ENCODE data around the gene TRAK1.

The TRAK1 gene

DNA sequence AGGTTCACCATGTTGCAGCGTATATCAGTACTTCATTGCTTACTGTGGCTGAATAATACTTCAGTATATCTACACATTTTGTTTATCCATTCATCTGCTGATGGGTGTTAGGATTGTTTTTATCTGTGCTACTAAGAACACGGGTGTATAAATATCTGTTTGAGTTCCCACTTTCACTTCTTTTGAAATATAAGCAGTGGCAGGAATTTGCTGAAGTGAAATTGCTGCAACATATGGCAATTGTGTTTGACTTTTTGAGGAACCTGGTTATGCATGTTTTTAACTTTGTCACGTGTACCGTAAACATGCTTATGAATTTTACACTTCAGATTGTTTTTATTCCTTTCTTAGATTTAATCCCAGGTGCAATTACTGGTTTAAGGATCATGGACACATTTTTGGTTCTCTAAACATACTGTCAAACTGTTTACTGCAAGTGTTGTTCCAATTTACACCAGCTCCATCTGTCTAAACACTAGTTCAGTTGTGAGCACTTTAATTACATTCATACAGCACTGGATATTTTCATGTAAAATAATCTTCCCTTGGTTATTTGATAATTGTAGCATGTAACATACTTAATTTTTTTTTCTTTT is 23.1 kb downstream of the TRAK1 start:
- H3K9me3 ChIP-seq: no peaks in the 10 kb centered on the region
- H3K4me3 ChIP-seq: no peak overlapping the region
- H3K27me3 ChIP-seq: no peaks in the 10 kb centered on the region
- no peak overlapping the region for H3K27ac ChIP-seq
- intact Hi-C loops (cut with DNase I; ENCODE audit: low total_unique reads): no loop called here
- TF ChIP-seq CTCF (IDR thresholded peaks at IDR 0.05): no peak
- peaks cover 0 to 30% (median 15%) of the 10 kb centered on the region in 4 donors for H3K4me1 ChIP-seq
- no peak for DNase-seq
- H3K36me3 ChIP-seq: peaks cover 0 to 3% (median 0%) of the 10 kb centered on the region in 3 donors

GRCh38 chr3:42115215-42115614 is 24.1 kb downstream of the TRAK1 start:
- intact Hi-C loops (cut with DNase I; ENCODE audit: low total_unique reads): loop anchor here (5.0 kb wide), 1 partner anchor 77 kb away; no protein-coding TSS in a partner anchor
- Histone ChIP-seq H3K9me3 (no peaks in the 10 kb centered on the region), H3K4me1 (peaks cover 0 to 39% (median 20%) of the 10 kb centered on the region in 4 donors), H3K4me3 (no peak overlapping the region), H3K36me3 (peaks cover 0 to 3% (median 0%) of the 10 kb centered on the region in 3 donors), H3K27me3 (no peaks in the 10 kb centered on the region), H3K27ac (no peak overlapping the region)
- DNase-seq: peak in 1 of 2 donors; percentile 57
- no peak for TF ChIP-seq CTCF (IDR thresholded peaks at IDR 0.05)

DNA sequence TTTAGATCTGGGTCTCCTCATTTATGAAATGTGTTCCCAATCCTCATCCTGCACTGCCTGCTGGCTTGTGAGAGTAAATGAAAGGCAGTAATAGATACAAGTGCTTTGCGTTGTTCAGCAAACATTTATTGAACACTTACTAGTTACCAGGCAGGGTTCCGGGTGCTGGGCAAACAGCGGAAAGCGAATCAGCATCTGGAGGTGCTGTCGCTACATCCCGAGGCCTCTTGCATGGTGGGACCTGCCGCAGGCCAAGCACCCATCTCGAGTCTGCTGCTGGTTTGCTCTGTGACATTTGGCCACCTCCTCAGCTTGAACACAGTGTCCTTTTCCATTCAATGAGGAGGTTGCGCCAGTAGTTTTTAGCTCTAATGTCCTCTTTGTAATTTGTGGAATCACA is 24.8 kb downstream of the TRAK1 start:
- H3K36me3 ChIP-seq: peaks cover 0 to 3% (median 0%) of the 10 kb centered on the region in 3 donors
- H3K9me3 ChIP-seq: no peaks in the 10 kb centered on the region
- intact Hi-C loops (cut with DNase I; ENCODE audit: low total_unique reads): loop anchor here (5.0 kb wide), 1 partner anchor 76 kb away; no protein-coding TSS in a partner anchor
- DNase-seq: peak in 1 of 2 donors; percentile 48
- H3K27me3 ChIP-seq: no peaks in the 10 kb centered on the region
- H3K4me3 ChIP-seq: no peak overlapping the region
- no peak for TF ChIP-seq CTCF (IDR thresholded peaks at IDR 0.05)
- peaks cover 0 to 44% (median 23%) of the 10 kb centered on the region in 4 donors for H3K4me1 ChIP-seq
- H3K27ac ChIP-seq: no peak overlapping the region

- Histone ChIP-seq H3K4me1 (peaks cover 0 to 44% (median 23%) of the 10 kb centered on the region in 4 donors), H3K27ac (no peak overlapping the region), H3K9me3 (no peaks in the 10 kb centered on the region), H3K27me3 (no peaks in the 10 kb centered on the region), H3K4me3 (no peak overlapping the region), H3K36me3 (peaks cover 0 to 3% (median 0%) of the 10 kb centered on the region in 3 donors)
- intact Hi-C loops (cut with DNase I; ENCODE audit: low total_unique reads): loop anchor here (5.0 kb wide), 1 partner anchor 76 kb away; no protein-coding TSS in a partner anchor
- TF ChIP-seq CTCF (IDR thresholded peaks at IDR 0.05): no peak
- DNase-seq: peak in 1 of 2 donors; percentile 7
Measured at GRCh38 chr3:42116466-42116865, 25.3 kb downstream of the TRAK1 start.

GRCh38 chr3:42117175-42118008 is 26.2 kb downstream of the TRAK1 start:
- H3K36me3 ChIP-seq: peaks cover 0 to 3% (median 0%) of the 10 kb centered on the region in 3 donors
- TF ChIP-seq CTCF (IDR thresholded peaks at IDR 0.05): peak; percentile 39
- intact Hi-C loops (cut with DNase I; ENCODE audit: low total_unique reads): loop anchor here (5.0 kb wide), 1 partner anchor 75 kb away; no protein-coding TSS in a partner anchor
- DNase-seq: peak; percentile 48 to 79
- no peaks in the 10 kb centered on the region for H3K27me3 ChIP-seq
- no peak overlapping the region for H3K4me3 ChIP-seq
- peaks cover 0 to 47% (median 25%) of the 10 kb centered on the region in 4 donors for H3K4me1 ChIP-seq
- H3K27ac ChIP-seq: peak overlapping the region; percentile 16 to 60
- H3K9me3 ChIP-seq: no peaks in the 10 kb centered on the region

Data from tibial artery (tissue), 4 donors.